ENCODE data around the gene PLXNA4.

PLXNA4 gene

GRCh38 chr7:132257253-132257652, 319.0 kb downstream of the PLXNA4 start:
- TF ChIP-seq, protein P1, sequence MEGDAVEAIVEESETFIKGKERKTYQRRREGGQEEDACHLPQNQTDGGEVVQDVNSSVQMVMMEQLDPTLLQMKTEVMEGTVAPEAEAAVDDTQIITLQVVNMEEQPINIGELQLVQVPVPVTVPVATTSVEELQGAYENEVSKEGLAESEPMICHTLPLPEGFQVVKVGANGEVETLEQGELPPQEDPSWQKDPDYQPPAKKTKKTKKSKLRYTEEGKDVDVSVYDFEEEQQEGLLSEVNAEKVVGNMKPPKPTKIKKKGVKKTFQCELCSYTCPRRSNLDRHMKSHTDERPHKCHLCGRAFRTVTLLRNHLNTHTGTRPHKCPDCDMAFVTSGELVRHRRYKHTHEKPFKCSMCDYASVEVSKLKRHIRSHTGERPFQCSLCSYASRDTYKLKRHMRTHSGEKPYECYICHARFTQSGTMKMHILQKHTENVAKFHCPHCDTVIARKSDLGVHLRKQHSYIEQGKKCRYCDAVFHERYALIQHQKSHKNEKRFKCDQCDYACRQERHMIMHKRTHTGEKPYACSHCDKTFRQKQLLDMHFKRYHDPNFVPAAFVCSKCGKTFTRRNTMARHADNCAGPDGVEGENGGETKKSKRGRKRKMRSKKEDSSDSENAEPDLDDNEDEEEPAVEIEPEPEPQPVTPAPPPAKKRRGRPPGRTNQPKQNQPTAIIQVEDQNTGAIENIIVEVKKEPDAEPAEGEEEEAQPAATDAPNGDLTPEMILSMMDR (IDR thresholded peaks at IDR 0.05; ENCODE audit: extremely low read depth, missing control alignments) = no peak
- no peak for DNase-seq (ENCODE audit: low spot score)

DNA sequence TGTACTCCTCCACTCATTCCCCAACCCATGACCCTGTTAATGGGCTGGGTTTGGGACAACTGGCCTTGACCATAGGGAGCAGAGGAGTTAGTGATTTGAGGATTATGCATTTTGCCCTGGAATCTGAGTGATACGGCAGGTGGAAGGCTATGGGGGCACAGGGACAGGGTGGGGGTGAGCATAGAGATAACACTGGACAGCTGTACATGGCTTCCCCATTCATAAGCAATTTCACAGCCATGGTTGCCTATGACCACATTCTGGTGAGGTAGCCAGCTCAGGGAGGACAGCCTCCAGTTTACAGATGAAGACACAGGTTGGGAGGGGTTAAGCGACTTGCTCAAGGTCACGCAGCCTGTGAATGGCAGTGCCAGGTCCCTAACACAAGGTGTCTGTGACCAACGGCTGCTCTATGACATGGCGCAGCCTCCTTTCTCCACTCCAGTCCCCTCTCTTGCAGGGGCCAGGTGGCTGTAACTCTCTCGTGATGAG, 319.5 kb downstream of the PLXNA4 start:
- TF ChIP-seq, protein P1 (IDR thresholded peaks at IDR 0.05; ENCODE audit: extremely low read depth, missing control alignments) = no peak
- DNase-seq (ENCODE audit: low spot score) = no peak

DNA sequence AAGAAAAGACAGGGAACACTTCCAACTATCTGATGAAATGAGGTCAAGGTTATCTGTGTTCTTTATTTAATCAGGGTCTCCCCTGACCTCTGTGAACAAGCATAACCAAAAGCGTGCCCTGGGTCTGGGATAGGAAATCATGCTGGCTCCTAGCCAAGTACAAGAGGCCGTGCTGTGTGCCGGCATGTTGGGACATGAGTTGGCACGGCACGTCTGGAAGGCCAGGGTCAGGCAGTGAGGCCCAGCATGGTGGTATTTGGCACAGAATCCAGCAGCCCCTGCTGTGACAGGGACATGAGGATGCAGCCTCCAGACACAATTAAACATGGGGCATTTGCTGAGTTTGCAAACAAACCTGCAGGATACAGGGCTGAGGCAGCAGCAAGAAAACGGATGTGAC, 320.4 kb downstream of the PLXNA4 start:
- TF ChIP-seq, protein P1 (IDR thresholded peaks at IDR 0.05; ENCODE audit: extremely low read depth, missing control alignments) = no peak
- DNase-seq (ENCODE audit: low spot score) = no peak

DNA sequence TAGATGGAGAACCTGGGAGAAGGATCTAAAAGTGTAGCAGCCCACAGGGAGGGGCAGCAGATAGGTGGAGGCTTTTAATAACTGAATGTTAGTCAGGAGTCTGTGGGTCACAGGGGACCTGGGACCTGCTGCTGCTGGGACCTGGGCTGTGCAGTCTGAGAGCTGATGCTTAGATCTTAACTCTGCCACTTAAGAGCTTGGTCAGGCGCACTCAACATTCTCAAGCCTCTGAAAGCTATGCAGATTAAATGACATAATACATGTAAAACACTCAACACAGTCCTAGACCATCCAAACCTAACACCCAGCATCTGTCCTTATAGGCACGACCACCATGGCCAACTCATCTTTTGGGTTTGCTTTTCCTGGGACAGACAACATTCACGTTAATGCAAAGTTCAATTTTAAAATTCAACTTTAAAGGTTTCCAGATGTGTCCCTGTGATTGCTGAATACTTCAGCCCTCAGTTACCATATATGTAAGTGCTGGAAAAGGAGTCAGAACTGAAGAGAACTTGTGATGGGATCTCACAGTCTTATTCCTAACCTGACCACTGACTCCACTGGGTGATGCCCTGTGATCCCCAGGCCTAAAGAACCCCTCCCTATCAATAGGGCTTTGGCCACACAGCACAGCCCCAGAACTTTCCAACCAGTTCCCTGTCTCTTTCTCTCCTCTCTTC, 321.0 kb downstream of the PLXNA4 start:
- TF ChIP-seq, protein P1 (IDR thresholded peaks at IDR 0.05; ENCODE audit: extremely low read depth, missing control alignments) = no peak
- DNase-seq (ENCODE audit: low spot score) = no peak

DNA sequence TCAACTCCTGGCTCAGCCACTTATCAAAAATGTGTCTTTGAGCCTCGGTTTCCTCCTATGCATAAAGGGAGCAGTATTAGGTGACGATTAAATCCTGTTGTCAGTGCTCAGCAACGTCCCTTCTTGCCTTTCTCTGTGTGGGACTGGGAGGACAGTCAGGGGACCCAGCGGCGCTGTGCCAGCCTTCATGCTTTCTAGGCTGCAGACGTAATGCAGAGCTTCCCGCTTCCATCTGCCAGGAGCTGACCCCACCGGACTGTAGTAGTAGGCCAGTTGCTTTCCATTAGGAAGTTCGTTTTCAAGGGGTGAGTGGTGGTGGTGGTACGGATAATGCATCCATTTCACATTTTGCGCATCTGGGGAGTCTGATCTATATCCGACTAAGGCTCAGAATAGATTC, 321.8 kb downstream of the PLXNA4 start:
- no peak for DNase-seq (ENCODE audit: low spot score)
- TF ChIP-seq, protein P1 (IDR thresholded peaks at IDR 0.05; ENCODE audit: extremely low read depth, missing control alignments) = no peak

- no peak for DNase-seq (ENCODE audit: low spot score)
- TF ChIP-seq, protein P1 (IDR thresholded peaks at IDR 0.05; ENCODE audit: extremely low read depth, missing control alignments) = no peak
Observed at GRCh38 chr7:132252793-132253100, 323.5 kb downstream of the PLXNA4 start.

DNA sequence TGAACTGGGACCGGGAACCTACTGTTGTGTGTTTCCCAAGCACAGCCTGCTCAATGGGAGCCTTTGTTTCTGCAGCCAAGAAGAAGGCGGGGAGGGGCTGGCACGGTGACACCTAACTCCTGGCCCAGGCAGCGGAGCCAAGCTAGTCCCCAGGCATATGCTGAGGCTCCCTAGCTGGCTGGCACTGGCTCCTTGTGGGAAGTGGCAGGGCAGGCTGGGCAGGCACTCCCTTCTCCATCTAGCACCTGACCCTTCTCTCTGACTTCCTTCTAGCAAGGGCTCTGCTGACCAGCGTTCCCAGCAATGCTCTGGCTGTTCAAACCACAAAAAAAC, 325.0 kb downstream of the PLXNA4 start:
- DNase-seq (ENCODE audit: low spot score) = no peak
- TF ChIP-seq, protein P1 (IDR thresholded peaks at IDR 0.05; ENCODE audit: extremely low read depth, missing control alignments) = no peak

Data from GM20000 (cell line).